Parathyroid adenoma (tissue), 2 donors: Measurements from ENCODE around the gene MB.

Experiments used
- H2AFZ ChIP-seq: fragments of 300-600 bp; sonication (generic); one replicate; pipeline ENCODE4 v1.7.0; 2017; ENCODE audit warnings: antibody characterized with exemption, mild to moderate bottlenecking
- H3K27ac ChIP-seq: fragments of 300-600 bp; sonication (generic); one replicate; pipeline ENCODE4 v1.7.0; 2017
- H3K27me3 ChIP-seq: fragments of 300-600 bp; sonication (generic); one replicate; pipeline ENCODE4 v1.7.0; 2017; ENCODE audit warnings: low read length; ENCODE audit not compliant: control insufficient read depth, insufficient read depth
- H3K36me3 ChIP-seq: fragments of 300-600 bp; sonication (generic); one replicate; pipeline ENCODE4 v1.7.0; 2017; ENCODE audit warnings: low read length; ENCODE audit not compliant: control insufficient read depth, insufficient read depth
- H3K4me1 ChIP-seq: fragments of 300-600 bp; sonication (generic); one replicate; pipeline ENCODE4 v1.7.0; 2017; ENCODE audit warnings: control low read depth
- H3K4me2 ChIP-seq: fragments of 300-600 bp; sonication (generic); one replicate; pipeline ENCODE4 v1.7.0; 2017; ENCODE audit warnings: low read length
- H3K4me3 ChIP-seq: fragments of 300-600 bp; sonication (generic); one replicate; pipeline ENCODE4 v1.7.0; 2017; ENCODE audit warnings: low read depth, low read length
- H3K79me2 ChIP-seq: fragments of 300-600 bp; sonication (generic); one replicate; pipeline ENCODE4 v1.7.0; 2017; ENCODE audit warnings: control low read depth
- H3K9ac ChIP-seq: fragments of 300-600 bp; sonication (generic); one replicate; pipeline ENCODE4 v1.7.0; 2017; ENCODE audit warnings: mild to moderate bottlenecking
- H3K9me3 ChIP-seq: fragments of 300-600 bp; sonication (generic); one replicate; pipeline ENCODE4 v1.7.0; 2017; ENCODE audit warnings: low read length; ENCODE audit not compliant: control insufficient read depth
- CTCF ChIP-seq: fragments of 300-600 bp; sonication (generic); IDR thresholded peaks from one replicate; pipeline ENCODE4 v1.7.0; 2017; ENCODE audit warnings: antibody characterized with exemption, mild to moderate bottlenecking
- donor health status: primary hyperparathyroidism.

Gene MB

GRCh38 chr22:35597692-35598395, 19.3 kb downstream of the MB start:
- no peak overlapping the region for H3K27ac ChIP-seq
- no peak overlapping the region for H3K4me3 ChIP-seq
- H3K4me1 ChIP-seq: no peaks in the 10 kb centered on the region
- H3K79me2 ChIP-seq: no peaks in the 10 kb centered on the region
- H3K4me2 ChIP-seq: no peak overlapping the region
- no peak for TF ChIP-seq CTCF
- H2AFZ ChIP-seq: no peak overlapping the region
- no peaks in the 10 kb centered on the region for H3K36me3 ChIP-seq
- no peaks in the 10 kb centered on the region for H3K9me3 ChIP-seq
- H3K27me3 ChIP-seq: no peaks in the 10 kb centered on the region
- no peak overlapping the region for H3K9ac ChIP-seq

- no peaks in the 10 kb centered on the region for H3K9me3 ChIP-seq
- no peak overlapping the region for H2AFZ ChIP-seq
- no peak for TF ChIP-seq CTCF
- no peaks in the 10 kb centered on the region for H3K36me3 ChIP-seq
- no peak overlapping the region for H3K27ac ChIP-seq
- H3K79me2 ChIP-seq: no peaks in the 10 kb centered on the region
- H3K4me2 ChIP-seq: no peak overlapping the region
- no peak overlapping the region for H3K4me3 ChIP-seq
- no peak overlapping the region for H3K9ac ChIP-seq
- H3K4me1 ChIP-seq: no peaks in the 10 kb centered on the region
- no peaks in the 10 kb centered on the region for H3K27me3 ChIP-seq
Observed at GRCh38 chr22:35596821-35597220, 20.3 kb downstream of the MB start.

GRCh38 chr22:35594686-35595085, 22.4 kb downstream of the MB start:
- H3K9me3 ChIP-seq: no peaks in the 10 kb centered on the region
- no peaks in the 10 kb centered on the region for H3K79me2 ChIP-seq
- H3K27me3 ChIP-seq: no peaks in the 10 kb centered on the region
- no peak overlapping the region for H2AFZ ChIP-seq
- no peak for TF ChIP-seq CTCF
- no peak overlapping the region for H3K27ac ChIP-seq
- H3K4me3 ChIP-seq: no peak overlapping the region
- no peak overlapping the region for H3K4me2 ChIP-seq
- H3K9ac ChIP-seq: no peak overlapping the region
- no peaks in the 10 kb centered on the region for H3K36me3 ChIP-seq
- H3K4me1 ChIP-seq: no peaks in the 10 kb centered on the region

GRCh38 chr22:35593891-35594470, 23.1 kb downstream of the MB start:
- Histone ChIP-seq H3K27me3 (no peaks in the 10 kb centered on the region), H3K9ac (no peak overlapping the region), H3K4me3 (no peak overlapping the region), H3K36me3 (no peaks in the 10 kb centered on the region), H2AFZ (no peak overlapping the region), H3K9me3 (no peaks in the 10 kb centered on the region), H3K4me1 (no peaks in the 10 kb centered on the region), H3K79me2 (no peaks in the 10 kb centered on the region), H3K4me2 (no peak overlapping the region), H3K27ac (no peak overlapping the region)
- no peak for TF ChIP-seq CTCF
